Measurements from ENCODE around the gene SVIL.

The SVIL gene

GRCh38 chr10:29648983-29649268 is 14.2 kb upstream of the SVIL start:
- no peak overlapping the region for H4K8ac ChIP-seq (ENCODE audit: low read depth, low read length)
- no peak for DNase-seq
- no peaks in the 10 kb centered on the region for H3K36me3 ChIP-seq (ENCODE audit: control insufficient read depth in 1 of 2, insufficient read depth in 2 of 2, low read length in 2 of 2)
- H2AFZ ChIP-seq (ENCODE audit: insufficient read depth, low read length, poor library complexity) = no peak overlapping the region
- no peak overlapping the region for H3K4me3 ChIP-seq (ENCODE audit: low read depth, low read length)
- no peak overlapping the region for H2AK5ac ChIP-seq (ENCODE audit: low read length)
- H2BK12ac ChIP-seq (ENCODE audit: low read length) = no peak overlapping the region
- no peak overlapping the region for H4K12ac ChIP-seq (ENCODE audit: low read depth, low read length)
- H3K18ac ChIP-seq (ENCODE audit: low read length) = no peak overlapping the region
- H3K4ac ChIP-seq (ENCODE audit: low read depth, low read length) = no peak overlapping the region
- H3K79me2 ChIP-seq (ENCODE audit: control insufficient read depth, insufficient read depth, low read length, poor library complexity) = no peaks in the 10 kb centered on the region
- no peak overlapping the region for H3K9ac ChIP-seq (ENCODE audit: low read length)
- no peaks in the 10 kb centered on the region for H3K9me3 ChIP-seq (ENCODE audit: insufficient read depth, low read depth, low read length)
- no peak overlapping the region for H3K4me2 ChIP-seq (ENCODE audit: low read length)
- no peaks in the 10 kb centered on the region for H3K27me3 ChIP-seq (ENCODE audit: insufficient read depth, low read length)
- H3K23ac ChIP-seq (ENCODE audit: low read length) = no peak overlapping the region
- no CpG with 5 or more reads among the region's 1 CpG for WGBS (ENCODE audit: extremely low coverage, insufficient coverage, insufficient read length)
- H3K79me1 ChIP-seq (ENCODE audit: low read length) = no peaks in the 10 kb centered on the region
- H2BK120ac ChIP-seq (ENCODE audit: insufficient read depth, low read length, poor library complexity) = no peak overlapping the region
- H3K14ac ChIP-seq (ENCODE audit: low read length) = no peak overlapping the region
- no peak overlapping the region for H2BK5ac ChIP-seq (ENCODE audit: low read depth, low read length, poor library complexity)
- H3K4me1 ChIP-seq (ENCODE audit: control insufficient read depth in 1 of 2, insufficient read depth in 2 of 2, low read length in 2 of 2) = peaks cover 1 to 8% of the 10 kb centered on the region in 2 experiments
- no peak overlapping the region for H4K91ac ChIP-seq (ENCODE audit: low read depth, low read length)
- no peak overlapping the region for H3K27ac ChIP-seq (ENCODE audit: low read depth, low read length)

- no peak overlapping the region for H4K8ac ChIP-seq (ENCODE audit: low read depth, low read length)
- H4K91ac ChIP-seq (ENCODE audit: low read depth, low read length) = no peak overlapping the region
- no peak overlapping the region for H2BK12ac ChIP-seq (ENCODE audit: low read length)
- H3K27me3 ChIP-seq (ENCODE audit: insufficient read depth, low read length) = no peaks in the 10 kb centered on the region
- H3K4ac ChIP-seq (ENCODE audit: low read depth, low read length) = no peak overlapping the region
- no peaks in the 10 kb centered on the region for H3K36me3 ChIP-seq (ENCODE audit: control insufficient read depth in 1 of 2, insufficient read depth in 2 of 2, low read length in 2 of 2)
- no peak overlapping the region for H2AFZ ChIP-seq (ENCODE audit: insufficient read depth, low read length, poor library complexity)
- no peak overlapping the region for H2AK5ac ChIP-seq (ENCODE audit: low read length)
- no peak for DNase-seq
- H3K9me3 ChIP-seq (ENCODE audit: insufficient read depth, low read depth, low read length) = no peaks in the 10 kb centered on the region
- no peak overlapping the region for H3K18ac ChIP-seq (ENCODE audit: low read length)
- H3K79me2 ChIP-seq (ENCODE audit: control insufficient read depth, insufficient read depth, low read length, poor library complexity) = no peaks in the 10 kb centered on the region
- no peak overlapping the region for H3K4me2 ChIP-seq (ENCODE audit: low read length)
- H3K4me3 ChIP-seq (ENCODE audit: low read depth, low read length) = no peak overlapping the region
- WGBS (ENCODE audit: extremely low coverage, insufficient coverage, insufficient read length) = no CpG with 5 or more reads among the region's 9 CpGs
- H3K27ac ChIP-seq (ENCODE audit: low read depth, low read length) = no peak overlapping the region
- H2BK120ac ChIP-seq (ENCODE audit: insufficient read depth, low read length, poor library complexity) = no peak overlapping the region
- H2BK5ac ChIP-seq (ENCODE audit: low read depth, low read length, poor library complexity) = no peak overlapping the region
- no peak overlapping the region for H3K9ac ChIP-seq (ENCODE audit: low read length)
- H3K4me1 ChIP-seq (ENCODE audit: control insufficient read depth in 1 of 2, insufficient read depth in 2 of 2, low read length in 2 of 2) = peaks cover 2 to 8% of the 10 kb centered on the region in 2 experiments
- no peak overlapping the region for H4K12ac ChIP-seq (ENCODE audit: low read depth, low read length)
- no peaks in the 10 kb centered on the region for H3K79me1 ChIP-seq (ENCODE audit: low read length)
- H3K14ac ChIP-seq (ENCODE audit: low read length) = no peak overlapping the region
- peak overlapping the region; percentile 37 for H3K23ac ChIP-seq (ENCODE audit: low read length)
These were observed 13.6 kb upstream of the SVIL start for GRCh38 chr10:29648114-29648982.

- no peak overlapping the region for H3K4me3 ChIP-seq (ENCODE audit: low read depth, low read length)
- no peak overlapping the region for H2BK120ac ChIP-seq (ENCODE audit: insufficient read depth, low read length, poor library complexity)
- no peak overlapping the region for H2AK5ac ChIP-seq (ENCODE audit: low read length)
- H3K36me3 ChIP-seq (ENCODE audit: control insufficient read depth in 1 of 2, insufficient read depth in 2 of 2, low read length in 2 of 2) = no peaks in the 10 kb centered on the region
- H3K27ac ChIP-seq (ENCODE audit: low read depth, low read length) = no peak overlapping the region
- no peaks in the 10 kb centered on the region for H3K27me3 ChIP-seq (ENCODE audit: insufficient read depth, low read length)
- no peak overlapping the region for H4K91ac ChIP-seq (ENCODE audit: low read depth, low read length)
- H3K4ac ChIP-seq (ENCODE audit: low read depth, low read length) = no peak overlapping the region
- H3K79me2 ChIP-seq (ENCODE audit: control insufficient read depth, insufficient read depth, low read length, poor library complexity) = no peaks in the 10 kb centered on the region
- DNase-seq = no peak
- H3K23ac ChIP-seq (ENCODE audit: low read length) = no peak overlapping the region
- no peak overlapping the region for H3K9ac ChIP-seq (ENCODE audit: low read length)
- no peak overlapping the region for H3K4me2 ChIP-seq (ENCODE audit: low read length)
- H3K4me1 ChIP-seq (ENCODE audit: control insufficient read depth in 1 of 2, insufficient read depth in 2 of 2, low read length in 2 of 2) = peaks cover 5 to 8% of the 10 kb centered on the region in 2 experiments
- no CpG with 5 or more reads among the region's 5 CpGs for WGBS (ENCODE audit: extremely low coverage, insufficient coverage, insufficient read length)
- H2AFZ ChIP-seq (ENCODE audit: insufficient read depth, low read length, poor library complexity) = no peak overlapping the region
- H2BK12ac ChIP-seq (ENCODE audit: low read length) = no peak overlapping the region
- H4K12ac ChIP-seq (ENCODE audit: low read depth, low read length) = no peak overlapping the region
- no peaks in the 10 kb centered on the region for H3K9me3 ChIP-seq (ENCODE audit: insufficient read depth, low read depth, low read length)
- no peak overlapping the region for H4K8ac ChIP-seq (ENCODE audit: low read depth, low read length)
- no peak overlapping the region for H2BK5ac ChIP-seq (ENCODE audit: low read depth, low read length, poor library complexity)
- no peak overlapping the region for H3K18ac ChIP-seq (ENCODE audit: low read length)
- no peaks in the 10 kb centered on the region for H3K79me1 ChIP-seq (ENCODE audit: low read length)
- no peak overlapping the region for H3K14ac ChIP-seq (ENCODE audit: low read length)
These were observed 12.7 kb upstream of the SVIL start for GRCh38 chr10:29647478-29647877.

GRCh38 chr10:29646960-29647461 is 12.2 kb upstream of the SVIL start:
- Histone ChIP-seq H2AFZ (ENCODE audit: insufficient read depth, low read length, poor library complexity) (no peak overlapping the region), H3K36me3 (ENCODE audit: control insufficient read depth in 1 of 2, insufficient read depth in 2 of 2, low read length in 2 of 2) (no peaks in the 10 kb centered on the region), H2BK120ac (ENCODE audit: insufficient read depth, low read length, poor library complexity) (no peak overlapping the region), H3K9ac (ENCODE audit: low read length) (no peak overlapping the region), H2BK5ac (ENCODE audit: low read depth, low read length, poor library complexity) (no peak overlapping the region), H3K4me3 (ENCODE audit: low read depth, low read length) (no peak overlapping the region), H3K14ac (ENCODE audit: low read length) (no peak overlapping the region), H4K8ac (ENCODE audit: low read depth, low read length) (no peak overlapping the region), H2BK12ac (ENCODE audit: low read length) (no peak overlapping the region), H4K12ac (ENCODE audit: low read depth, low read length) (no peak overlapping the region), H3K27me3 (ENCODE audit: insufficient read depth, low read length) (no peaks in the 10 kb centered on the region), H3K9me3 (ENCODE audit: insufficient read depth, low read depth, low read length) (no peaks in the 10 kb centered on the region), H3K79me2 (ENCODE audit: control insufficient read depth, insufficient read depth, low read length, poor library complexity) (no peaks in the 10 kb centered on the region), H3K4me2 (ENCODE audit: low read length) (no peak overlapping the region), H3K79me1 (ENCODE audit: low read length) (no peaks in the 10 kb centered on the region), H3K18ac (ENCODE audit: low read length) (no peak overlapping the region), H3K27ac (ENCODE audit: low read depth, low read length) (no peak overlapping the region), H3K23ac (ENCODE audit: low read length) (no peak overlapping the region), H3K4me1 (ENCODE audit: control insufficient read depth in 1 of 2, insufficient read depth in 2 of 2, low read length in 2 of 2) (peaks cover 5 to 8% of the 10 kb centered on the region in 2 experiments), H4K91ac (ENCODE audit: low read depth, low read length) (no peak overlapping the region), H2AK5ac (ENCODE audit: low read length) (no peak overlapping the region), H3K4ac (ENCODE audit: low read depth, low read length) (no peak overlapping the region)
- WGBS (ENCODE audit: extremely low coverage, insufficient coverage, insufficient read length) = no CpG with 5 or more reads among the region's 3 CpGs
- no peak for DNase-seq

Measured in trophoblast cell (in vitro differentiated cells and primary cell).